ENCODE measurements around the gene MGRN1. TPM values are rescaled to one million over a fixed set of nuclear protein-coding genes. Genes with fewer than 3 reads are reported as not detected.

MGRN1 gene
- total and polyA plus RNA-seq, 3 experiments from 2014 or later: 6.4 to 69.7 (median 67.3) TPM

DNA sequence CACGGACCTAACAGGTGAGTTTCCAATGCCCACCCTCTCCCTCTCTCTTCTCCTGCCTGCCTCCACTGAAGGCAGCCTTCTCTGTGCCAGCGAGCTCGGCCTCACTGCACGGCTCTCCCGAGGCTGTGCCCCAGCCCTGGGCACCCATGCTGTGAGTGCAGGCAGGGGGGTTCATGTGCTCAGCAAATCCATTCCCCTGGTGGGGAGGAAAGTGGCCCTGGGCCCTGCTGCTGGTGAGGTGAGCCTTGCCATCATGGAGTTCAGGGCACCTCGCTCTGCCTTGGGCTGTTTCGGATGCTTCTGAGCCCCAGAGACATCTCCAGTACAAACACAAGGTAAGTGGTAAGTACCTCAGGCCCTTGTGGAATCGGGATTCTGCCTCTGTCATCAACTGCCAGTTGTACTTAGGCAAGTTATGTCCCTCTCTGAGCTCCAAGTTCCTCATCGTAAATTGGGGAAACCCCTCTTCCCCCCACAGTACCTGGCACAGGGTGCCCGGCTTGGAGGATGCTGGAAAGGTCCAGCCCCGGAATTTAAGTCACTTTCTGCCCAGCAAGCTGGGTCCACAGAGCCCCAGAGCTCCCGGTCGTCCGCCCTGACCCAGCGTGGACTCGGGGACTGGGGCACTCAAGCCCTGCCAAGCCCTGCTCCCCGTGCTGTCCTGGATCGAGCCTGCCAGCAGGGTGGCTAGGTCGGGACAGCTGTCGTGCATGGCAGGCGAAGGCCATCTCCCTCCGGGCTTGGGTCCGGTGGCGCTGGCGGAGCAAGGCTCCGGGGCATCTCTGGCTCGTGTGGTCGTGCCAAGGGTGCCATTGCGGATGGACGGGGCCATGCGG lies 68.1 kb downstream of the MGRN1 start:
- peak in 3 of 5 donors; percentile 12 to 47 (median 30) for DNase-seq
- peak overlapping the region; percentile 80 to 94 (median 87) for H3K4me3 Mint-ChIP-seq
- peaks cover 0 to 44% (median 0%) of the 10 kb centered on the region in 3 donors for H3K36me3 Mint-ChIP-seq
- no peaks in the 10 kb centered on the region for H3K9me3 Mint-ChIP-seq
- Histone ChIP-seq H3K36me3 (ENCODE audit: insufficient read depth, low read length) (peaks cover 14% of the 10 kb centered on the region), H3K4me1 (ENCODE audit: insufficient read depth, low read length) (peaks cover 28% of the 10 kb centered on the region), H3K27me3 (ENCODE audit: insufficient read depth, low read length, poor library complexity, severe bottlenecking) (no peaks in the 10 kb centered on the region), H3K4me3 (ENCODE audit: low read length) (peak overlapping the region; percentile 88), H3K9me3 (ENCODE audit: low read length) (no peaks in the 10 kb centered on the region), H3K27ac (ENCODE audit: low read depth, low read length) (peak overlapping the region; percentile 57)
- peak overlapping the region; percentile 53 to 96 (median 89) for H3K27ac Mint-ChIP-seq
- ChIA-PET POLR2A (interaction anchor here (0.6 to 1.4 kb wide), 6 partner anchors 22 to 138 kb away, joined by 3 to 10 read pairs (median 6); partner anchors contain the start of genes ANKS3, DNAAF8 and MGRN1), CTCF (interaction anchor here (0.8 to 3.2 kb wide), 4 partner anchors 10 to 69 kb away, joined by 3 to 9 read pairs (median 4); partner anchors contain the start of gene DNAAF8)
- H3K4me1 Mint-ChIP-seq: peaks cover 5 to 28% (median 13%) of the 10 kb centered on the region in 3 donors
- H3K27me3 Mint-ChIP-seq: peaks cover 0 to 4% of the 10 kb centered on the region in 2 donors

DNA sequence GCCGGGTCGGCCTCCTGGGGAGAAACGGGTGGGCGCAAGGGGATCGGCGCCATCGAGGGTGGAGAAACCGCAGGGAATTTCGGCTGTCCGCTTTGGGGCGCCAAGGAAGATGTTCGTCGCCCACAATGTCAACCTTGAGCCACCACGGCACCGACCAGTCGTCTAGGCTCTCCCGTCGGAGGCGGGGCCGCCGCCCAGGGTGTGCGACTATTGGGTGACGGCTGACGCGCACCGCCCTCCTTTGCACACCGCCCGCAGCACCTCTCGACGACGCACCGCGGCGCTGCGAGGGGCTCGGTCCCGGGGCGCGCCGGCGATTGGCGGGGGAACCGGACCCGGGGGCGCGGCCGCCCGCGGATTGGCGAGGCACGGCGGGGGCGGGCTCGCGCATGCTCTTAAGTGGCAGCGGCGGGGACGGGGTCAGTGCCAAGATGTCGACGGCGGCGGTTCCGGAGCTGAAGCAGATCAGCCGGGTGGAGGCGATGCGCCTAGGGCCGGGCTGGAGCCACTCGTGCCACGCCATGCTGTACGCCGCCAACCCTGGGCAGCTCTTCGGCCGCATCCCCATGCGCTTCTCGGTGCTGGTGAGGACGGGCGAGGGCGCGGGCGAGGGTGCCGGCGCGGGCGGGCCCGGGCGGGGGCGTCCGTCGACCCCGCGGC lies 68.8 kb downstream of the MGRN1 start, which contains the start of gene NUDT16L1:
TSS of gene NUDT16L1 (plus strand) at position 267 of the 660 bp plus-strand sequence. CDS start at position 432, 165 bp downstream.
- H3K9me3 Mint-ChIP-seq: no peaks in the 10 kb centered on the region
- H3K4me1 ChIP-seq (ENCODE audit: insufficient read depth, low read length): peaks cover 28% of the 10 kb centered on the region
- H3K9me3 ChIP-seq (ENCODE audit: low read length): no peaks in the 10 kb centered on the region
- peak within 1 kb of the TSS; percentile 88 for H3K4me3 ChIP-seq (ENCODE audit: low read length)
- peak; percentile 95 to 99 (median 96) for DNase-seq
- peaks cover 0 to 45% (median 0%) of the 10 kb centered on the region in 3 donors for H3K36me3 Mint-ChIP-seq
- peak within 1 kb of the TSS; percentile 81 to 94 (median 87) for H3K4me3 Mint-ChIP-seq
- peaks cover 5 to 28% (median 13%) of the 10 kb centered on the region in 3 donors for H3K4me1 Mint-ChIP-seq
- H3K27me3 Mint-ChIP-seq: peaks cover 0 to 4% of the 10 kb centered on the region in 2 donors
- CTCF ChIA-PET: interaction anchor here (0.8 to 3.2 kb wide), 4 partner anchors 10 to 70 kb away, joined by 3 to 9 read pairs (median 4); partner anchors contain the start of gene DNAAF8
- POLR2A ChIA-PET: interaction anchor here (1.0 to 1.4 kb wide), 5 partner anchors 21 to 77 kb away, joined by 3 to 10 read pairs (median 7); partner anchors contain the start of genes DNAAF8 and MGRN1
- H3K36me3 ChIP-seq (ENCODE audit: insufficient read depth, low read length): peaks cover 14% of the 10 kb centered on the region
- peak within 1 kb of the TSS; percentile 76 for H3K27ac ChIP-seq (ENCODE audit: low read depth, low read length)
- H3K27me3 ChIP-seq (ENCODE audit: insufficient read depth, low read length, poor library complexity, severe bottlenecking): no peaks in the 10 kb centered on the region
- peak within 1 kb of the TSS; percentile 80 to 96 (median 89) for H3K27ac Mint-ChIP-seq

DNA sequence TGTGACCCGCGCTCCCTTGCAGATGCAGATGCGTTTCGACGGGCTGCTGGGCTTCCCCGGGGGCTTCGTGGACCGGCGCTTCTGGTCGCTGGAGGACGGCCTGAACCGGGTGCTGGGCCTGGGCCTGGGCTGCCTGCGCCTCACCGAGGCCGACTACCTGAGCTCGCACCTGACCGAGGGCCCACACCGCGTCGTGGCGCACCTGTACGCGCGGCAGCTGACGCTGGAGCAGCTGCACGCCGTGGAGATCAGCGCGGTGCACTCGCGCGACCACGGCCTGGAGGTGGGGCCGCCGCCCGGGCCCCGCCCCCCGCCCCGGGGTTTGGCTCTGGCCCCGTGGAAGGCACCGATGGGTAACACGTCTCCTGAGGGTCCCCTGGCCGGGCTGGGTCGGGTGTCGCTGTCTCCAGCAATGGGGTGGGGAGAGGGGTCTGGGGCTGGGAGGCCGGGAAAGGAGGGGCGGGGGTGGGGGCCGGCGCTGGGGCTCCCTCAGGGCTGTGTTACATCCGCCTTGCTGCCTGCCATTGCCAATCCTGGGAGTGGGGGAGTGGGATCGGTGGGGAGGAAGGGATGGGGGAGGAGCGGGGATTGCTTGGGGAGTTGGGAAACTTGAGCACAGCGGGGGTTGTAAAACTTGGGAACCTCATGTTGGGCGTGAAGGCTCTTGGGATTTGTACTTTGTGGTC lies 69.5 kb downstream of the MGRN1 start:
- ChIA-PET CTCF (interaction anchor here (1.1 to 3.2 kb wide), 3 partner anchors 10 to 43 kb away, joined by 3 to 9 read pairs (median 5); no protein-coding TSS in a partner anchor), POLR2A (interaction anchor here (0.6 to 1.4 kb wide), 6 partner anchors 21 to 78 kb away, joined by 3 to 10 read pairs (median 6); partner anchors contain the start of genes DNAAF8 and MGRN1)
- peak overlapping the region; percentile 76 to 94 (median 81) for H3K4me3 Mint-ChIP-seq
- Histone ChIP-seq H3K4me1 (ENCODE audit: insufficient read depth, low read length) (peaks cover 28% of the 10 kb centered on the region), H3K36me3 (ENCODE audit: insufficient read depth, low read length) (peaks cover 17% of the 10 kb centered on the region), H3K9me3 (ENCODE audit: low read length) (no peaks in the 10 kb centered on the region), H3K4me3 (ENCODE audit: low read length) (peak overlapping the region; percentile 88), H3K27ac (ENCODE audit: low read depth, low read length) (peak overlapping the region; percentile 76), H3K27me3 (ENCODE audit: insufficient read depth, low read length, poor library complexity, severe bottlenecking) (no peaks in the 10 kb centered on the region)
- H3K27ac Mint-ChIP-seq: peak overlapping the region; percentile 56 to 86 (median 80)
- H3K36me3 Mint-ChIP-seq: peaks cover 0 to 45% (median 0%) of the 10 kb centered on the region in 3 donors
- H3K4me1 Mint-ChIP-seq: peaks cover 5 to 28% (median 13%) of the 10 kb centered on the region in 3 donors
- no peaks in the 10 kb centered on the region for H3K9me3 Mint-ChIP-seq
- H3K27me3 Mint-ChIP-seq: peaks cover 0 to 4% of the 10 kb centered on the region in 2 donors
- DNase-seq: peak in 4 of 5 donors; percentile 38 to 72 (median 51)

DNA sequence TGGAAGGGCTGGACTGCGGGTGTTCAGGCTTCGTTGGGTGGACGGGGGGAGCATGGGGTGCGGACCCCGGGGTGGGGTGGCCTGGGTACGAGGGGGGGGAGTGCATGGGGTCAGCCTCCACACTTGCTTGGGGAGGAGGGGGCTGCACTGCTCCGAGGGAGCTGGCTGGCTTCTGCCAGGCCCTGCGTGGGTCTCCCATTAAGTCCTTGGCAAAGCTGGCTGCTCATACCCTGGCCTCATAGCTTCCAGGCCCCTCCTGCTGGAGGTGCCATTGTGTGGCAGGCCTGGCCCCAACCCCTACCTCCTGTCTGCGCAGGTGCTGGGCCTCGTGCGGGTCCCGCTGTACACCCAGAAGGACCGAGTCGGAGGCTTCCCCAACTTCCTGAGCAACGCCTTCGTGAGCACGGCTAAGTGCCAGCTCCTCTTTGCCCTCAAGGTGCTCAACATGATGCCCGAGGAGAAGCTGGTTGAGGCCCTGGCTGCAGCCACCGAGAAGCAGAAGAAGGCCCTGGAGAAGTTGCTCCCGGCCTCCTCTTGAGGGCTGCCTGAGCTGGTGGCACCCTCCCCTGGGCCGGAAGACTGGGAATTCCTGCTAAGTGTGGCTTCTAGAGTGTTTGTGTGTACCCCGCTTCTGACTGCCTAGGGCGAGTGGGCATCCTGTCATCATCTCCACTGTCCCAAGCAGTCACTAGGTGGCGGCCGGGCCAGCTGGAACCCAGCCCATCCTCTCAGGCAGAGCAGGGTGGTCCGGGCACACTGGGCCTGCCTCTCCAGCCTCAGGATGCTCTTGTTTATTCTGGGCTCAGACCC lies 70.2 kb downstream of the MGRN1 start:
- DNase-seq: peak in 1 of 5 donors; percentile 49
- ChIA-PET CTCF (interaction anchor here (1.1 to 3.2 kb wide), 5 partner anchors 9 to 71 kb away, joined by 3 to 9 read pairs (median 5); partner anchors contain the start of gene MGRN1), POLR2A (interaction anchor here (0.6 to 1.5 kb wide), 4 partner anchors 39 to 69 kb away, joined by 3 to 10 read pairs (median 4); partner anchors contain the start of genes ANKS3 and DNAAF8)
- Mint-ChIP-seq H3K4me1 (peaks cover 9 to 31% (median 13%) of the 10 kb centered on the region in 3 donors), H3K9me3 (no peaks in the 10 kb centered on the region), H3K36me3 (peaks cover 0 to 50% (median 6%) of the 10 kb centered on the region in 3 donors), H3K4me3 (peak overlapping the region; percentile 75 to 94 (median 81)), H3K27me3 (peaks cover 0 to 4% of the 10 kb centered on the region in 2 donors), H3K27ac (peak overlapping the region; percentile 56 to 86 (median 83))
- H3K4me3 ChIP-seq (ENCODE audit: low read length): no peak overlapping the region
- H3K36me3 ChIP-seq (ENCODE audit: insufficient read depth, low read length): peaks cover 24% of the 10 kb centered on the region
- peak overlapping the region; percentile 76 for H3K27ac ChIP-seq (ENCODE audit: low read depth, low read length)
- H3K9me3 ChIP-seq (ENCODE audit: low read length): no peaks in the 10 kb centered on the region
- peaks cover 28% of the 10 kb centered on the region for H3K4me1 ChIP-seq (ENCODE audit: insufficient read depth, low read length)
- no peaks in the 10 kb centered on the region for H3K27me3 ChIP-seq (ENCODE audit: insufficient read depth, low read length, poor library complexity, severe bottlenecking)

DNA sequence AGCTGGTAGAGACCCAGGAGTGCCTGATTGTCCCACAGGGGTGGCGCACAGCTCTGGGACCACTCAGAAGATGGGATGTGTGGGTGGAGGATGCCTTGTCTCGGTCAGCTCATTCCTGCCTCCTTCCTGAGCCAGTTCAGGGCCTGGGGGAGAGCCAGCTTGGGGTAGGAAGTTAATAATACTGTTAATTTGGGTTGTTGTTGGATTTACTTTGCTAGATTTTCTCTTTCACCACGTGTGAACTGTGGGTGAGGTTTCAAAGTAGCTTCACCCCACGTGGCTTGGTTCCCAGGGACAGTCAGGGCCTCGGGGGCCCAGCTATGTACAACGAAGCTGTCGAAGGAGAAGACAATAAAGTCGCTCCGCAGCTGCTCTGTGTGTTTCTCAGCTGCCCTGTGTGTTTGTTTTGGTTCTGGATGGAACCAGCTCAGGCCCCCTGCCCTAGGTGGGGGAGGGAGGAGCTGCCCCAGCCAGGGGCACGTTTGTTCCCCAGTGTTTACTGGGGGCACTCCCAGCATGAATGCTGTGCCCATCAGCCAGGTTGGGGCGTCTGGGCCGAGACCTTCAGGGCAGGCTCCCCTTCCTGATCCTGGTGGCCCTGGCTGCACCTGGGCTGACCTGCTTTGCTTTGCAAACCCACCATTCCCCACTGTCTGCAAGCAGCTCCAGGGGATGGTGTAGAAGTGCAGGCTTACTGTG lies 71.0 kb downstream of the MGRN1 start:
- Histone ChIP-seq H3K36me3 (ENCODE audit: insufficient read depth, low read length) (peaks cover 25% of the 10 kb centered on the region), H3K27me3 (ENCODE audit: insufficient read depth, low read length, poor library complexity, severe bottlenecking) (no peaks in the 10 kb centered on the region), H3K27ac (ENCODE audit: low read depth, low read length) (no peak overlapping the region), H3K9me3 (ENCODE audit: low read length) (no peaks in the 10 kb centered on the region), H3K4me3 (ENCODE audit: low read length) (no peak overlapping the region), H3K4me1 (ENCODE audit: insufficient read depth, low read length) (peaks cover 29% of the 10 kb centered on the region)
- Mint-ChIP-seq H3K4me1 (peaks cover 12 to 38% (median 13%) of the 10 kb centered on the region in 3 donors), H3K4me3 (peak overlapping the region; percentile 71 to 86 (median 81)), H3K9me3 (no peaks in the 10 kb centered on the region), H3K27me3 (peaks cover 0 to 4% of the 10 kb centered on the region in 2 donors), H3K36me3 (peaks cover 0 to 53% (median 6%) of the 10 kb centered on the region in 3 donors), H3K27ac (peak overlapping the region; percentile 4 to 86 (median 66))
- peak in 1 of 5 donors; percentile 38 for DNase-seq
- ChIA-PET CTCF (interaction anchor here (1.3 to 3.2 kb wide), 4 partner anchors 11 to 71 kb away, joined by 4 to 9 read pairs (median 5); partner anchors contain the start of gene MGRN1), POLR2A (interaction anchor here (1.5 kb wide), 1 partner anchor 39 kb away, joined by 4 read pairs; the partner anchor contains the start of genes ANKS3 and DNAAF8)
